PC-9 (cell line): ENCODE measurements around the gene GAB2. TPM values are rescaled to one million over a fixed set of nuclear protein-coding genes. Genes with fewer than 3 reads are reported as not detected.

Experiments used
- BruUV-seq: library from RNA; stranded (reverse); fragments of 400-500 nt; replicated peaks from 2 replicates; lab custom pipeline; 2021; lab: Mats Ljungman, UMichigan
- CTCF ChIA-PET: fragments of 300-600 bp; sonication (Branson Sonifier 250); formaldehyde crosslinking; loops from one replicate; lab custom pipeline; 2022; ENCODE audit warnings: antibody characterized with exemption; lab: Charles Lee
- POLR2A ChIA-PET: fragments of 300-600 bp; sonication (Branson Sonifier 250); formaldehyde crosslinking; loops from one replicate; lab custom pipeline; 2022; ENCODE audit warnings: antibody characterized with exemption; ENCODE audit not compliant: unreplicated experiment; lab: Charles Lee
- DNase-seq, 2 experiments: peaks; one replicate each; pipeline versions ENCODE4 v3.0.0 to v3.0.0-alpha.2; 2015 to 2022; ENCODE audit warnings: mixed read lengths in 1 of 2
- H2AFZ ChIP-seq: fragments of 200-600 bp; sonication (generic); 2 replicates; pipeline ENCODE4 v1.8.1; 2017; ENCODE audit warnings: antibody characterized with exemption
- H3F3A ChIP-seq: fragments of 200-600 bp; sonication (generic); 2 replicates; pipeline ENCODE4 v1.8.1; 2017; ENCODE audit warnings: antibody characterized with exemption, mild to moderate bottlenecking, low read depth; ENCODE audit not compliant: insufficient read depth
- H3K27ac ChIP-seq: fragments of 200-600 bp; sonication (generic); 2 replicates; pipeline ENCODE4 v1.6.1; 2016; ENCODE audit warnings: mixed run types
- H3K27me3 ChIP-seq: fragments of 200-600 bp; sonication (generic); 2 replicates; pipeline ENCODE4 v1.6.1; 2016; ENCODE audit warnings: low read depth, mixed run types; ENCODE audit not compliant: insufficient read depth
- H3K36me3 ChIP-seq: fragments of 200-600 bp; sonication (generic); 2 replicates; pipeline ENCODE4 v1.6.1; 2016; ENCODE audit warnings: low read depth, mixed run types
- H3K4me1 ChIP-seq: fragments of 200-600 bp; sonication (generic); replicated peaks from 2 replicates; pipeline ENCODE4 v1.6.1; 2016; ENCODE audit warnings: mixed run types; ENCODE audit not compliant: insufficient read depth
- H3K4me2 ChIP-seq: fragments of 200-600 bp; sonication (generic); 2 replicates; pipeline ENCODE4 v1.6.1; 2017; ENCODE audit warnings: mixed run types
- H3K4me3 ChIP-seq: fragments of 200-600 bp; sonication (generic); 2 replicates; pipeline ENCODE4 v1.6.1; 2016; ENCODE audit warnings: mixed run types
- H3K79me2 ChIP-seq: fragments of 200-600 bp; sonication (generic); 2 replicates; pipeline ENCODE4 v1.6.1; 2017; ENCODE audit warnings: low read depth, mixed run types
- H3K9me2 ChIP-seq: fragments of 200-600 bp; sonication (generic); 2 replicates; pipeline ENCODE4 v1.8.1; 2017; ENCODE audit warnings: mild to moderate bottlenecking; ENCODE audit not compliant: insufficient read depth
- H3K9me3 ChIP-seq: fragments of 200-600 bp; sonication (generic); 2 replicates; pipeline ENCODE4 v1.8.1; 2016; ENCODE audit warnings: low read depth; ENCODE audit not compliant: insufficient read depth
- H4K20me1 ChIP-seq: fragments of 200-600 bp; sonication (generic); 2 replicates; pipeline ENCODE4 v1.8.1; 2017; ENCODE audit not compliant: insufficient read depth
- CTCF ChIP-seq: fragments of 200-600 bp; sonication (generic); conservative IDR thresholded peaks from 2 replicates; pipeline ENCODE4 v1.6.1; 2017; ENCODE audit warnings: mixed run types, antibody characterized with exemption, mild to moderate bottlenecking, moderate library complexity
- EZH2 ChIP-seq: fragments of 200-600 bp; sonication (generic); IDR thresholded peaks from 2 replicates; pipeline ENCODE4 v1.8.0; 2017; ENCODE audit warnings: antibody characterized with exemption, low read depth
- intact Hi-C: fragments of 100-400 bp; cut with micrococcal nuclease; formaldehyde crosslinking; loops from one replicate; pipeline ENCODE4 v1.10.0; 2022; ENCODE audit not compliant: unreplicated experiment
- total RNA-seq: library from RNA; stranded (reverse); gene quantifications from 2 replicates; pipeline ENCODE4 v1.2.3, GENCODE V29; 2021

GAB2 gene
- total RNA-seq, 1 experiment from 2014 or later: 17.5 TPM

- Histone ChIP-seq H3K79me2 (no peaks in the 10 kb centered on the region), H3K4me2 (no peak overlapping the region), H3K9me2 (no peaks in the 10 kb centered on the region), H2AFZ (no peak overlapping the region), H3K36me3 (no peaks in the 10 kb centered on the region), H3K27ac (no peak overlapping the region), H3K27me3 (no peaks in the 10 kb centered on the region), H3F3A (no peaks in the 10 kb centered on the region), H3K4me3 (no peak overlapping the region), H3K9me3 (no peaks in the 10 kb centered on the region), H4K20me1 (no peaks in the 10 kb centered on the region; the same call in 1 of the 2 replicates), H3K4me1 (no peaks in the 10 kb centered on the region)
- ChIA-PET CTCF (interaction anchor here (0.6 kb wide), 1 partner anchor 863 kb away, joined by 4 read pairs; no protein-coding TSS in a partner anchor), POLR2A (no interaction called here)
- no peak for DNase-seq
- intact Hi-C loops: no loop called here
- no TSS peak for BruUV-seq
- TF ChIP-seq CTCF: no peak
- TF ChIP-seq EZH2: no peak
Measured at GRCh38 chr11:78202733-78203167, 214.9 kb downstream of the GAB2 start.

- Histone ChIP-seq H3K4me1 (no peaks in the 10 kb centered on the region), H3K36me3 (no peaks in the 10 kb centered on the region), H3K27me3 (no peaks in the 10 kb centered on the region), H2AFZ (no peak overlapping the region), H3F3A (no peaks in the 10 kb centered on the region), H3K9me3 (no peaks in the 10 kb centered on the region), H3K27ac (no peak overlapping the region), H4K20me1 (no peaks in the 10 kb centered on the region; the same call in 1 of the 2 replicates), H3K79me2 (no peaks in the 10 kb centered on the region), H3K9me2 (no peaks in the 10 kb centered on the region), H3K4me2 (no peak overlapping the region), H3K4me3 (no peak overlapping the region)
- no peak for DNase-seq
- ChIA-PET POLR2A (no interaction called here), CTCF (no interaction called here)
- BruUV-seq: no TSS peak
- TF ChIP-seq EZH2: no peak
- TF ChIP-seq CTCF: no peak
- intact Hi-C loops: no loop called here
Measured at GRCh38 chr11:78201096-78201818, 216.4 kb downstream of the GAB2 start.

- CTCF ChIA-PET: no interaction called here
- POLR2A ChIA-PET: interaction anchor here (0.6 kb wide), 1 partner anchor 62 kb away, joined by 3 read pairs; no protein-coding TSS in a partner anchor
- no peaks in the 10 kb centered on the region for H3K9me3 ChIP-seq
- H3F3A ChIP-seq: no peaks in the 10 kb centered on the region
- DNase-seq: no peak
- H3K4me3 ChIP-seq: no peak overlapping the region
- no peak overlapping the region for H3K27ac ChIP-seq
- H3K4me2 ChIP-seq: no peak overlapping the region
- no TSS peak for BruUV-seq
- no peaks in the 10 kb centered on the region for H3K27me3 ChIP-seq
- intact Hi-C loops: no loop called here
- no peaks in the 10 kb centered on the region for H3K36me3 ChIP-seq
- no peaks in the 10 kb centered on the region; the same call in 1 of the 2 replicates for H4K20me1 ChIP-seq
- no peaks in the 10 kb centered on the region for H3K9me2 ChIP-seq
- TF ChIP-seq CTCF (no peak), EZH2 (no peak)
- no peaks in the 10 kb centered on the region for H3K4me1 ChIP-seq
- H3K79me2 ChIP-seq: no peaks in the 10 kb centered on the region
- no peak overlapping the region for H2AFZ ChIP-seq
Measured at GRCh38 chr11:78200553-78200952, 217.1 kb downstream of the GAB2 start.
